Spleen (tissue), 11 donors: ENCODE data around the gene AVPR1B. TPM values are rescaled to one million over a fixed set of nuclear protein-coding genes. Genes with fewer than 3 reads are reported as not detected.

Experiments
- DNase-seq: peaks from one replicate; pipeline ENCODE4 v3.0.0-alpha.2; 2020
- H3K27ac ChIP-seq, 8 donors: fragments of 200-600 bp; sonication (generic) in 7 of 8; 1 replicate in 4 of 8; 2 replicates in 4 of 8; pipeline versions ENCODE4 v1.5.0 to v1.8.0; 2016 to 2021; ENCODE audit warnings: inconsistent platforms in 4 of 8, mild to moderate bottlenecking in 4 of 8, moderate library complexity in 1 of 8
- H3K27me3 ChIP-seq, 7 donors: fragments of 200-600 bp; sonication (generic) in 6 of 7; replicated peaks in 1 of 7; 1 replicate in 4 of 7; 2 replicates in 3 of 7; pipeline versions ENCODE4 v1.5.0 to v1.8.0; 2016 to 2021; ENCODE audit warnings: inconsistent platforms in 3 of 7, mild to moderate bottlenecking in 1 of 7
- H3K36me3 ChIP-seq, 6 donors: fragments of 200-600 bp; sonication (generic) in 5 of 6; 1 replicate in 4 of 6; 2 replicates in 2 of 6; pipeline versions ENCODE4 v1.5.0 to v1.8.0; 2016 to 2021; ENCODE audit warnings: inconsistent platforms in 2 of 6
- H3K4me1 ChIP-seq, 6 donors: fragments of 200-600 bp; sonication (generic) in 5 of 6; 1 replicate in 3 of 6; 2 replicates in 3 of 6; pipeline versions ENCODE4 v1.5.0 to v1.8.0; 2016 to 2021; ENCODE audit warnings: inconsistent platforms in 3 of 6
- H3K4me3 ChIP-seq, 8 donors: fragments of 200-600 bp; sonication (generic) in 7 of 8; 1 replicate in 4 of 8; 2 replicates in 4 of 8; pipeline versions ENCODE4 v1.5.0 to v1.8.0; 2016 to 2021; ENCODE audit warnings: inconsistent platforms in 4 of 8, mild to moderate bottlenecking in 4 of 8, moderate library complexity in 2 of 8
- H3K9me3 ChIP-seq, 8 donors: fragments of 200-600 bp; sonication (generic) in 7 of 8; 1 replicate in 4 of 8; 2 replicates in 4 of 8; pipeline versions ENCODE4 v1.5.0 to v1.8.0; 2016 to 2021; ENCODE audit warnings: inconsistent platforms in 4 of 8
- POLR2A ChIP-seq, 3 donors: fragments of 450-650 bp; IDR thresholded peaks; one replicate each; pipeline ENCODE4 v1.5.1; 2017; ENCODE audit warnings: antibody characterized with exemption in 3 of 3, mild to moderate bottlenecking in 1 of 3
- POLR2AphosphoS5 ChIP-seq, 3 donors: sonication (generic); formaldehyde crosslinking; IDR thresholded peaks; one replicate each; pipeline ENCODE4 v1.5.1; 2017; ENCODE audit warnings: antibody characterized with exemption in 3 of 3
- WGBS, 5 donors: extraction: QIAGEN DNeasy Blood & Tissue Kit in 3 of 5; methylation state at CpG; one replicate each; pipeline versions ENCODE4 v1.1.5 to v1.1.7; 2013 to 2018; 5-methylcytosine and 5-hydroxymethylcytosine counted together
- intact Hi-C: fragments of 100-400 bp; cut with DNase I; formaldehyde crosslinking; loops from one replicate; pipeline ENCODE4 v1.15.0; 2023; ENCODE audit warnings: low total_unique reads
- polyA plus RNA-seq, 3 donors: library from polyadenylated mRNA; stranded (reverse); fragments of 200-250 nt; gene quantifications; one replicate each; pipeline ENCODE4 v1.2.1, GENCODE V29; 2013
- total RNA-seq, 7 donors: library from RNA; depleted of rRNA in 3 of 7; stranded (reverse); fragments of >200 nt in 3 of 7; fragmentation: NEBNext Ultra II Directional in 4 of 7; extraction: Animal tissue kit (Norgen Biotek cat#: 25700) in 4 of 7; gene quantifications; one replicate each; pipeline versions ENCODE4 v1.1.0 to v1.2.1, GENCODE V29; 2016 to 2021
- TF ChIP-seq, protein P1 (sequence below), 11 experiments: fragments of 200-600 bp in 7 of 11; fragments of 450-650 bp in 4 of 11; sonication (generic) in 4 of 11; IDR thresholded peaks in 8 of 11; conservative IDR thresholded peaks in 3 of 11; 1 replicate in 7 of 11; 2 replicates in 4 of 11; pipeline versions ENCODE4 v1.4.0 to v1.8.0; 2016 to 2021; ENCODE audit warnings: antibody characterized with exemption in 11 of 11, inconsistent platforms in 4 of 11, mild to moderate bottlenecking in 1 of 11
- donor health status: healthy with polysubstance abuse.
- donor health status: DM: no; HTN: no; CAD: no; lungs with moderate emphysema.
- donor health status: DM: no; HTN: no; CAD: no.
- donor health status: Bipolar disorder and iron deficiency.
- donor health status: healthy.
- donor health status: DM: no; HTN: no; CAD: no.
- donor health status: DM: yes; HTN: yes; CAD: no.

AVPR1B gene
- total and polyA plus RNA-seq, 10 donors, result not detected

GRCh38 chr1:206133751-206134415 lies 16.7 kb upstream of the AVPR1B start:
- Histone ChIP-seq H3K4me3 (no peak overlapping the region), H3K4me1 (no peaks in the 10 kb centered on the region), H3K9me3 (no peaks in the 10 kb centered on the region), H3K27ac (no peak overlapping the region), H3K27me3 (peaks cover 0 to 4% (median 0%) of the 10 kb centered on the region in 7 donors), H3K36me3 (no peaks in the 10 kb centered on the region)
- TF ChIP-seq, protein P1, sequence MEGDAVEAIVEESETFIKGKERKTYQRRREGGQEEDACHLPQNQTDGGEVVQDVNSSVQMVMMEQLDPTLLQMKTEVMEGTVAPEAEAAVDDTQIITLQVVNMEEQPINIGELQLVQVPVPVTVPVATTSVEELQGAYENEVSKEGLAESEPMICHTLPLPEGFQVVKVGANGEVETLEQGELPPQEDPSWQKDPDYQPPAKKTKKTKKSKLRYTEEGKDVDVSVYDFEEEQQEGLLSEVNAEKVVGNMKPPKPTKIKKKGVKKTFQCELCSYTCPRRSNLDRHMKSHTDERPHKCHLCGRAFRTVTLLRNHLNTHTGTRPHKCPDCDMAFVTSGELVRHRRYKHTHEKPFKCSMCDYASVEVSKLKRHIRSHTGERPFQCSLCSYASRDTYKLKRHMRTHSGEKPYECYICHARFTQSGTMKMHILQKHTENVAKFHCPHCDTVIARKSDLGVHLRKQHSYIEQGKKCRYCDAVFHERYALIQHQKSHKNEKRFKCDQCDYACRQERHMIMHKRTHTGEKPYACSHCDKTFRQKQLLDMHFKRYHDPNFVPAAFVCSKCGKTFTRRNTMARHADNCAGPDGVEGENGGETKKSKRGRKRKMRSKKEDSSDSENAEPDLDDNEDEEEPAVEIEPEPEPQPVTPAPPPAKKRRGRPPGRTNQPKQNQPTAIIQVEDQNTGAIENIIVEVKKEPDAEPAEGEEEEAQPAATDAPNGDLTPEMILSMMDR (IDR thresholded peaks at IDR 0.05 in 8 of 11, conservative IDR thresholded peaks at IDR 0.05 in 3 of 11), result no peak
- TF ChIP-seq POLR2AphosphoS5 (IDR thresholded peaks at IDR 0.05) (no peak), POLR2A (IDR thresholded peaks at IDR 0.05) (no peak)
- DNase-seq, result no peak
- intact Hi-C loops, result no loop called here
- WGBS, 5 donors, result 82 to 93% (median 89%) methylated on average over 7 of the region's 7 CpGs

DNA sequence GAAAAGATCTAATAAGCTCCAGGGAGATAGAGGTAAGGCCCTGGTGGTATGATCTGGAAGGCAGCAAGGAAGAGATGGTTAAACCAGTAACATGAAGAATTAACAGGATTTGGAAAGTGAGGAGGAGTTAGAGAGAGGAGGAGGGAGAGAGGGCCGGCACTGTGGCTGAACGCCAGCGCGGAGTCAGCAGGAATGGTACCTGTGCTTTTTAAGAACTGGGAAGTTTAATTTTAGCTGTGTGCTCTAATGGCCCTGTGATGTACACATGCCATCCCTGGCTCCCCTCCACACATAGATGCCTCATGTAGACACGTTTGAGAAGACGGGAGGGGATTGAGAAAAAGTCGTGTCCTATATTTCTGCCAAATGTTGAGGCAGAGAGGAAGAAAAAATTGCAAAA lies 13.8 kb upstream of the AVPR1B start:
- DNase-seq, result no peak
- no peak overlapping the region for H3K4me3 ChIP-seq
- H3K27me3 ChIP-seq, result peaks cover 0 to 24% (median 5%) of the 10 kb centered on the region in 7 donors
- TF ChIP-seq, protein P1 (IDR thresholded peaks at IDR 0.05 in 8 of 11, conservative IDR thresholded peaks at IDR 0.05 in 3 of 11), result no peak
- no peak for TF ChIP-seq POLR2AphosphoS5 (IDR thresholded peaks at IDR 0.05)
- TF ChIP-seq POLR2A (IDR thresholded peaks at IDR 0.05), result no peak
- H3K36me3 ChIP-seq, result no peaks in the 10 kb centered on the region
- no peak overlapping the region for H3K27ac ChIP-seq
- H3K4me1 ChIP-seq, result no peaks in the 10 kb centered on the region
- intact Hi-C loops, result no loop called here
- 74 to 83% (median 81%) methylated on average over 7 of the region's 7 CpGs for WGBS, 5 donors
- H3K9me3 ChIP-seq, result no peaks in the 10 kb centered on the region

GRCh38 chr1:206128196-206128595 lies 11.0 kb upstream of the AVPR1B start:
- no peak for DNase-seq
- Histone ChIP-seq H3K4me3 (no peak overlapping the region), H3K36me3 (no peaks in the 10 kb centered on the region), H3K4me1 (no peaks in the 10 kb centered on the region), H3K9me3 (no peaks in the 10 kb centered on the region), H3K27me3 (peaks cover 0 to 29% (median 5%) of the 10 kb centered on the region in 7 donors), H3K27ac (no peak overlapping the region)
- 48 to 74% (median 59%) methylated on average over 4 of the region's 4 CpGs for WGBS, 5 donors
- TF ChIP-seq, protein P1 (IDR thresholded peaks at IDR 0.05 in 8 of 11, conservative IDR thresholded peaks at IDR 0.05 in 3 of 11), result no peak
- TF ChIP-seq POLR2AphosphoS5 (IDR thresholded peaks at IDR 0.05) (no peak), POLR2A (IDR thresholded peaks at IDR 0.05) (no peak)
- intact Hi-C loops, result no loop called here

DNA sequence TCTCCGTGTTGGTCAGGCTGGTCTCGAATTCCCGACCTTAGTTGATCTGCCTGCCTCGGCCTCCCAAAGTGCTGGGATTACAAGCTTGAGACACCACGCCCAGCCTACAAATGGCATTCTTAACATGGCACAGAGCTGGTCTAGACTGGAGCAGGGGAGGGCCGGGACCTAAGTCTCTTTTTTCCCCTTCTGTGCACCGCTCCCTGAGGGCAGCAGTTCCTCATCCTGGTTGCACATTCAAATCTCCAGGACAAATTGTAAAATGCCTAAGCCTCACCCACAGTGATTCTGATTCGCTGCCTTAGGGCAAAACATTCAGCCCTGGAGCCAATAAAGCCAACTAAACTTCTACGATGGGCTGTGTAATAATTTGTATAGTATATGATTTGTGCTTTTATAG lies 10.1 kb upstream of the AVPR1B start:
- intact Hi-C loops, result no loop called here
- Histone ChIP-seq H3K4me1 (no peaks in the 10 kb centered on the region), H3K27me3 (peaks cover 0 to 29% (median 5%) of the 10 kb centered on the region in 7 donors), H3K4me3 (no peak overlapping the region), H3K9me3 (peaks cover 0 to 2% (median under 1%) of the 10 kb centered on the region in 8 donors), H3K36me3 (no peaks in the 10 kb centered on the region), H3K27ac (no peak overlapping the region)
- DNase-seq, result no peak
- WGBS, 5 donors, result 88 to 98% (median 91%) methylated on average over 9 of the region's 9 CpGs
- TF ChIP-seq, protein P1 (IDR thresholded peaks at IDR 0.05 in 8 of 11, conservative IDR thresholded peaks at IDR 0.05 in 3 of 11), result no peak
- TF ChIP-seq POLR2A (IDR thresholded peaks at IDR 0.05), result no peak
- no peak for TF ChIP-seq POLR2AphosphoS5 (IDR thresholded peaks at IDR 0.05)
